Caki2 (cell line): ENCODE results near the gene KDM1A. TPM values are rescaled to one million over a fixed set of nuclear protein-coding genes. Genes with fewer than 3 reads are reported as not detected.

ENCODE experiments used
- DNase-seq: peaks from one replicate; pipeline ENCODE4 v3.0.0-alpha.2; 2015; ENCODE audit warnings: low read depth
- in situ Hi-C: cut with HindIII; loops from 2 replicates; pipeline ENCODE4 v1.10.0; 2016; ENCODE audit warnings: low sequenced_read_pairs, low pct_unique_long_range_greater_than_20kb, mixed read lengths
- total RNA-seq: library from RNA; depleted of rRNA; stranded (reverse); fragments of >200 nt; shearing (Covaris generic); gene quantifications from 2 replicates; pipeline ENCODE4 v1.2.3, GENCODE V29; 2014; ENCODE audit warnings: low replicate concordance

KDM1A gene
- total RNA-seq, 1 experiment from 2014 or later = 133 TPM

DNA sequence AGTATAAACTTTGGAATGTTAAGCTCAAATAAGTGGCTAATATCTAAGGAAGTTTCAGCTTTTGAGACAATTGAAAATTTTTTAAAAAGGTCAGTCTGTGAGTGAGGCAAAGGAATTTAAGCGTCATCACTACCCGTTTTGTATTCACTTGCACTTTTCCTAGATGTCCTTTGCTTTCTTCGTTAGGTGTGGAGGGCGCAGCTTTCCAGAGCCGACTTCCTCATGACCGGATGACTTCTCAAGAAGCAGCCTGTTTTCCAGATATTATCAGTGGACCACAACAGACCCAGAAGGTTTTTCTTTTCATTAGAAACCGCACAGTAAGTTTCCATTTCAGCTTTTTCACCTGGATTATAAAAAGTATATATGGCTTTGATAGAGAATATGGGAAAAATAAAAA lies 30.9 kb downstream of the KDM1A start:
- in situ Hi-C loops = no loop called here
- no peak for DNase-seq

GRCh38 chr1:23051290-23051909 lies 32.1 kb downstream of the KDM1A start:
- in situ Hi-C loops = no loop called here
- DNase-seq = no peak

DNA sequence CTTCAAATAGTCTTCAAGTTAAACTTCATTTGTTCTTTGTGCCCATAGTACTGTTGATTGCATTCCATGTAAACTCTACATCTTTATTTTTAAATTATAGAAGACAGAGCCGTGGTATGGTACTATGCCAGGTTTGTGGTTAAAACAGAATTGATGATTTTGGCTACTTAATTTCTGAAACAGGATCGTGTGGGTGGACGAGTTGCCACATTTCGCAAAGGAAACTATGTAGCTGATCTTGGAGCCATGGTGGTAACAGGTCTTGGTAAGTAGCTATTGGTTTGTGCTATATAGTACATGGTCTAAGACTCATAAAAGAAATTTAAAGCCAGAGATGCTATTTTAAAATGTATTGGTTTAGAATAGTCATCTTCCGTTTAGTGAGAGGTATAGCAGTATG lies 38.0 kb downstream of the KDM1A start:
- in situ Hi-C loops = no loop called here
- no peak for DNase-seq

GRCh38 chr1:23062271-23062670 lies 43.0 kb downstream of the KDM1A start:
- DNase-seq = no peak
- in situ Hi-C loops = no loop called here

DNA sequence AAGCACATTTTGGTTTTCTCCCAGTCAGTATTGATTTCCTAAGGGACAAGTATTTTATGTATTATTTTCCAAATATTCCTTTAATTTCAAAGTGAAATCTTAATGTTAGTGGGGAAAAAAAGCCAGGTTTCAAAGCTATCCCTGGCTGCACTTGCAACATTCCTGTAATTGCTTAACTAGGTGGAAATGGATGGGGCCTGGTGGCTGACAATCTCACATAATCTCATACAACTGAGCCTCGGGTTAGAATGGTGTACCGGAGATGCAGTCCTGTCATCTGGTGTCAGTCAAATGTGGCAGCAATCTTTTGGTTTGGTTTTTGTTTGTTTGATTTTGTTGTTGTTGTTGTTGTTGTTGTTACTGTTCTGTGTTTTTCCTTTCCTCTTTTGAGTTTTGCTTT lies 46.1 kb downstream of the KDM1A start:
- in situ Hi-C loops = no loop called here
- no peak for DNase-seq

DNA sequence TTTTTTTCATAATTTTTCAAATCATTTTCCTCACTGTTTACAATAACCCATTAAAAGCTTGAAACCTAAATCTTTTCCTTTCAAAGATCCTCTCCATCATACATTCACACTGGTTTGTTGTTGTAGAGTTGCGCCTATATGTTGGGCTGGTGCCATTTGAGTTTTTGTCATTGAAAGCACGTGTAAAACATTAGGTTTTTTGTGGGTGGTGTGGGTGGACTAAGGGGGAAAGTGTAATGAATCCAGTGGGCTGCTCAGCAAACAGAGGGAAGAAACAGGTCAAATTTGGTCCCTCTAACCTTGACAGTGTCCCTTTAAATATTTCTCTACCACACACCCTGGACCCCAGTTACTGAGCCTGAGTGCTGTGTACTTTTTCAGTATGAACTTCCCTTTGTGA lies 46.8 kb downstream of the KDM1A start:
- in situ Hi-C loops = no loop called here
- no peak for DNase-seq

- in situ Hi-C loops = no loop called here
- DNase-seq = no peak
Measured at GRCh38 chr1:23069149-23069548, 49.9 kb downstream of the KDM1A start.

DNA sequence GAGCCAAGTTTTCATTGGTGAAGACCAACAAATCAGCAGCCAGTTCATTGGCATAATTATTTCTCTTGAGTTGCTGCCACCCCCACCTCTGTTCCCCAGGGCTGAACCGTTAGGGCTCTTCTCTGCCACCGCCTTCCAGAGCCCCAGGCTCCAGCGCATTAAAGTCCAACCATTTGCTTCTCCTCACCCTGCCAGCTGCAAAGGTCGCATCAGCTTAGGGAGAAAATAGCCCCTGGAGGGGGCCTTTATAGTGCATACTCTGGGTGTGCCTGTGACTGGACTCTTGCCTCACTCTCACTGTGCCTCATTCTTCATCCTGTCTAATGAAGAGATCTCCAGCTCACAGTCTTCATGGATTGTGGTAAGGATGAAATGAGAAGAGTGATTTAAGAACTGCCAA lies 50.4 kb downstream of the KDM1A start:
- no peak for DNase-seq
- in situ Hi-C loops = no loop called here

DNA sequence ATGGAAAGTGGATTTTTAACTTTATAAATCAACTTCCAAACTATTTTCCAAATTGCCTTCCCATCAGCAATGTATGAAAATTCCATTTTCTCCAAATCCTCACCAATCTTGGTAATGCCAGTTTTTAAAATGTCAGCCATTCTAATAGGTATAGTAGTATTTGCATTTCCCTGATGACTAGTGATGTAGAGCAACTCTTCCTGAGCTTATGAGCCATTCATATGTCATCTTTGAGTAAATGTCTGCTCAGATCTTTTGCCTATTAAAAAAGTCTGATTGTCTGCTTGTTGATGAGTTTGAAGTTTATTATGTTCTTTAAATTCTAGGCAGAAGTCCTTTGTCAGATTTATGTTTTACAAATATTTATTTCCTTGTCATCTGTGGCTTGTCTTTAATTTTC lies 54.7 kb downstream of the KDM1A start:
- in situ Hi-C loops = no loop called here

GRCh38 chr1:23079025-23079424 lies 59.8 kb downstream of the KDM1A start:
- no peak for DNase-seq
- in situ Hi-C loops = no loop called here

More for the DNA sequence above, 54.7 kb downstream of the KDM1A start:
- no peak for DNase-seq

GRCh38 chr1:23080885-23081284 lies 61.6 kb downstream of the KDM1A start:
- in situ Hi-C loops = no loop called here
- DNase-seq = no peak

DNA sequence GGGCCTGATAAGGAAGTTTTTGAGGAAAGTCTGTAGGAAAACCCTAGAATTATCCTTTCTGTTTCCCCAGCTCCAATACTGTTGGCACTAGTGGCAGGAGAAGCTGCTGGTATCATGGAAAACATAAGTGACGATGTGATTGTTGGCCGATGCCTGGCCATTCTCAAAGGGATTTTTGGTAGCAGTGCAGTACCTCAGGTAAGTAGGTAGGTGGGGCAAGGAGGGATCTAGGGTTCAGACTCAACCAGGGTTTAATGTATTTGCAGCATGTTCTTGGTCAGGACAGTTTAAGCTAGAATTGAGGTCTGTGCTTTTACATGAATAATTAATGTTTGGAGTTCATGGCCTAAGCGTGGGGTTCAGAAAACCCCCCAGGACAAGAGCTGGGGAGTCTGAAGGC lies 62.1 kb downstream of the KDM1A start:
- in situ Hi-C loops = no loop called here
- DNase-seq = no peak

DNA sequence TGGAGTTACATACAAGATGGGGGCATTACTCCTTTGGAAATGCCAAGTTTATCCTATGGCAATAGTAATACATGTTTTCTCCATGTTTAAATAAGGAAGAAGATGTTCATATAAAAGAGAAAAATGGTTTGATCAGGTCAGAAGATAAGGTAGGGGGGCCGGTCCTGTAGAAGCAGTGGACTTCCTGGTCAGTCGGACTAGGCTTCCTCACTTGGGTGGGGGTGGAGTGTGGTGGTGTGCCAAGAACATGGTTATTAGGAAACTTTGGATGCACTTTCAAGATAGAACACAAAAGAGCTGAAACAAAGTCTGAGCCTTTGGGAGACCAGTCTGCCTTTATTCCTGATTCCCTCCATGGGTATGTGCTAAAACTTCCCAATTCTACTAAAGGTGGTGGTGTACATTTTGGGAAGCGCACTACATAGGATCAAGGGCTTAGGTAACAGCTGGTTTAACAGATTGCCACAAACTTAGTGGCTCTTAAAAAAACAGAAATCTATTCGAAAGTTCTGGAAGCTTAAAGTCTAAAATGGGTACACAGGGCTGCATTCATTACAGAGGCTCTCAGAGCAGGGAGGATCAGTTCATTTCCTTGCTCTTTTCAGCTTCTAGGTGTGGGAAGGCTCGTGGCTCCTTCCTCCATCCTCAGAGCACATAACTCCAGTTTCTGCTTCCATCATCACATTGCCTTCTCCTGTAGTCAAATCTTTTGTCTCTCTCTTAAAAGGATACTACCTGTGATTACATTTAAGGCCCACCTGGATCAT lies 64.6 kb downstream of the KDM1A start:
- no peak for DNase-seq
- in situ Hi-C loops = no loop called here

- in situ Hi-C loops = no loop called here
- DNase-seq = no peak
Measured at GRCh38 chr1:23084880-23085279, 65.6 kb downstream of the KDM1A start.

- in situ Hi-C loops = no loop called here
- DNase-seq = no peak
Measured at GRCh38 chr1:23085696-23086095, 66.4 kb downstream of the KDM1A start.

DNA sequence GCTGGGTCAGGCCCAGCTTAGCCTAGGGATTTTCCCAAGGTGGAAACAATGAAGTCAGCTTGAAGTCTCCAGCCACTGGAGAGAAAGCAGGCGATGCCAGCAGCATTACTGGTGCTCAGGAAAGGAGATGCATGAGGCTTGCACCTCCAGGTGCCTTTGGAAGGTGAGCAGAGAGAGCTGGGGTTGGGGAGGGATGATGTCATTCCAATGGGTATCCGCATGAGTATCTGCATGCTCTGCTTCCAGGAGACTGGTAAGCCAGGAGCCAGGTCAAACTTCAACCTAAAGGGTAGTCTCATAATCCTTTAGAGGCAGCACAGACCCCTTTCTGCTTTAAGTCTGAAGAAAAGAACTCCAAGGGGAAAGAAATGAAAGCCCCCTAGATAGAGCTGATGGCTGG lies 68.8 kb downstream of the KDM1A start:
- in situ Hi-C loops = no loop called here
- DNase-seq = no peak

DNA sequence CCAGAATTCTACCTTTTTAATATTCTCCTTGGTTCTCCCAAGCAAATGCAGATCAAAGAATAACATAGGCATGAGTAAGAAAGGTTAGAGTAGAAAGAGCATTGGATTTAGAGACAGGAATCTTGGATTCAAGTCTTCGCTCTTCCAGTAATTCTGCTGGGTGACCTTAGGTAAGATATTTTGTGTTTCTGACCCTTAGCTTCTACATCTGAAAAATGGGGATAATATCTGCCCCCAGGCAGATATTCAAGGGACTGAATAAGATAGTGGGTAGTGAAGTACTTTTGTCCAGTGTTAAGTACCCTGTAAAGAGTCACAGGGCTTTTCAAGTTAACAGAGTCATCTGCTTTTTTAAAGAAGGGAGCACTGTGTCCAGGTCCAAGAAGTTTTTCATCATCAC lies 70.8 kb downstream of the KDM1A start:
- DNase-seq = no peak
- in situ Hi-C loops = no loop called here

- in situ Hi-C loops = no loop called here
- DNase-seq = no peak
Measured at GRCh38 chr1:23091545-23091944, 72.3 kb downstream of the KDM1A start.

GRCh38 chr1:23092447-23092846 lies 73.2 kb downstream of the KDM1A start:
- in situ Hi-C loops = no loop called here
- no peak for DNase-seq

DNA sequence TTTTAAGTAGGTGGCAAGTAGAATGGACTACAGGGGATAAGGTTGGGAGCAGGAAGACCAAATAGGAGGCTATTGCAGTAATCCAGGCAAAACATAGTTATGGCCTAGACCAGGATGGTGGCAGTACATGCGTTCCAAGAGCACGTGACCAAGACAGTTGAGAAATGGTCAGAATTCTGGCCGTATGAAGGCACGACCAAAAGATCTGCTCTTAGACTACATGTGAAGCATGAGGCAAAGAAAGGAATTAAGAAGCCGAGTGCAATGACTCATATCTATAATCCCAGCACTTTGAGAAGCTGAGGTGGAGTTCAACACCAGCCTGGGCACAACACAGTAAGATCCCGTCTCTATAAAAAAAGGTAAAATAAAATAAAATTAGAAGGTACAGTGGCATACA lies 78.0 kb downstream of the KDM1A start:
- no peak for DNase-seq
- in situ Hi-C loops = no loop called here
